ENCODE results near the gene GRAMD2B. TPM values are rescaled to one million over a fixed set of nuclear protein-coding genes. Genes with fewer than 3 reads are reported as not detected.

Gene GRAMD2B
- total RNA-seq, 2 donors from 2014 or later, result 20.8 to 32.7 TPM

DNA sequence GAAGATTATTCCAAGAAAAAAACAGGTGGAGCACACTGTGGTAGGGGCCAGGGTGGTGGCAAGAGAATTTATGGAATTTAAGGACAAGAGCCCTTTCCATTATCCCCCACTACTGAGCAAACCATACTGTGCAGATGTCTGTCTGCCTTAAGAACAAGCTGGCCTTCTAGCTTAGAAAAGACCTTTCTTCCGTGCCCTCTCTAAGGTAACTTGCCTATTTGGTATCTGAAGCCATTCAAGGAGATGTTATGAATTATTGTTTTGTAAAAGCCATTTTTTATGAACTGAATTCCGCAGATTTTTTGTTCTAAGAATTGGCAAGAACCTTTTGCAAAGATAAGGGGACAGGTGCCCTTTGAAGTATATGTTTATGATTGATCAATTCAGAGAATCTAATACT is 20.9 kb downstream of the GRAMD2B start:
- ATAC-seq, result no peak
- intact Hi-C loops (cut with DNase I), result no loop called here
- no peak for DNase-seq

GRCh38 chr5:126445502-126446174 is 22.4 kb downstream of the GRAMD2B start:
- ATAC-seq (no peak), DNase-seq (no peak)
- intact Hi-C loops (cut with DNase I), result no loop called here

GRCh38 chr5:126446498-126447224 is 23.5 kb downstream of the GRAMD2B start:
- intact Hi-C loops (cut with DNase I), result no loop called here
- DNase-seq (no peak), ATAC-seq (peak; percentile 9 to 62)

DNA sequence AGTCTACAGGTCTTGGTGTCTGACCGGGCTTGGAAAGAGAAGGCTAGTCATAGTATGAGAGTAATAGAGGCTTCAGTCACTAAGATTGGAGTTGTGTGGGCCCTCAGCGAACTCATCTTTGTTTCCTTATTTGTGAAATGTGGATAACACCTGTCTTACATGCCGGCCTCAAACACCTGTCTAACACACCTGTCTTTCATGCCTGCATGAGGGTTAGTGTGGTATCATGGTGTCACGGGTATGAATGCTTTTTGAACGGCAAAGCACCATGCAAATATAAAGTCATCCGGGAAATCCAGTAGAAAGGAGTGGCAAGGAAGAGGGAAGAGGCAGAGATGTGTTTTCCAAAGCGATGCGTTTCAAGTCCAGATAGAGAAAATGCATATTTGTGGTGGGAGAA is 25.5 kb downstream of the GRAMD2B start:
- ATAC-seq (no peak), DNase-seq (no peak)
- intact Hi-C loops (cut with DNase I), result no loop called here

GRCh38 chr5:126449751-126450271 is 26.6 kb downstream of the GRAMD2B start:
- intact Hi-C loops (cut with DNase I), result no loop called here
- no peak for DNase-seq
- ATAC-seq, result peak; percentile 59 to 68

DNA sequence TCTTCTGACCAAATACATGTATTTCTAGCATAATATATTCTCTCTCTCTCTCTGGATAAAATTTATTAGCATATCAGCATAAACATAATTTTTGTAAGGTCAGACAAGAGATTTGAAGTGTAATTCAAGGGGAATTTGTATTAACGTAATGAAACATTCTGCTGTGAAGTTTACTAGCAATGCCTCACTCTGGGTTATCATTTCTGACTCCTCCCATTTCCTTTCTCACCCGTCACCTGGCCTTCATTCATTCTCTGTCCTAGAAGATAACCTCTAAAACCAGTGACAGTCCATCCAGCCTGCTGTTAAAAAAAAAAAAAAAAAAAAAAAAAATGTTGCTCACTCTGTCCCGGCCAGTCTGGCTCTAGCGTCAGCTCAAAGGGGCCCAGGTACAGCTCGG is 27.1 kb downstream of the GRAMD2B start:
- ATAC-seq (peak in 1 of 2 donors; percentile 23), DNase-seq (no peak)
- intact Hi-C loops (cut with DNase I), result no loop called here

DNA sequence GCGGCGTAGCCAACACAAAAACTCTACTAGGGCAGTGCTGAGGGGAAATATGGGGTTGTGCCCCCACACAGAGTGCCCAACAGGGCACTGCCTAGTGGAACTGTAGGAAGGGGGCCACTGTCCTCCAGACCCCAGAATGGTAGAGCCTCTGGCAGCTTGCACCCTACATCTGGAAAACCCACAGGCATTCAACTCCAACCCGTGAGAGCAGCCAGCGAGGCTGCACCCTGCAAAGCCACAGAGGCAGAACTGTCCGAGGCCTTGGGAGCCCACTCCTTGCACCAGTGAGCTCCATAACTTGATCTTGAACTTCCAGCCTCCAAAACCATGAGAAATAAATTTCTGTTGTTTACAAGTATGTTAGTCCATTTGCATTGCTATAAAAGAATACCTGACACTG is 27.7 kb downstream of the GRAMD2B start:
- intact Hi-C loops (cut with DNase I), result no loop called here
- no peak for ATAC-seq
- no peak for DNase-seq

GRCh38 chr5:126452477-126452876 is 29.3 kb downstream of the GRAMD2B start:
- ATAC-seq (no peak), DNase-seq (no peak)
- intact Hi-C loops (cut with DNase I), result no loop called here

- DNase-seq (peak; percentile 50), ATAC-seq (peak in 1 of 2 donors; percentile 34)
- intact Hi-C loops (cut with DNase I), result no loop called here
Observed at GRCh38 chr5:126454081-126454480, 30.9 kb downstream of the GRAMD2B start.

- no peak for ATAC-seq
- intact Hi-C loops (cut with DNase I), result no loop called here
- no peak for DNase-seq
Observed at GRCh38 chr5:126454535-126454934, 31.3 kb downstream of the GRAMD2B start.

GRCh38 chr5:126455264-126455663 is 32.1 kb downstream of the GRAMD2B start:
- ATAC-seq, result no peak
- DNase-seq, result no peak
- intact Hi-C loops (cut with DNase I), result no loop called here

GRCh38 chr5:126455728-126456127 is 32.5 kb downstream of the GRAMD2B start:
- DNase-seq, result no peak
- no peak for ATAC-seq
- intact Hi-C loops (cut with DNase I), result no loop called here

- ATAC-seq, result no peak
- intact Hi-C loops (cut with DNase I), result no loop called here
- no peak for DNase-seq
Observed at GRCh38 chr5:126456217-126456820, 33.1 kb downstream of the GRAMD2B start.

DNA sequence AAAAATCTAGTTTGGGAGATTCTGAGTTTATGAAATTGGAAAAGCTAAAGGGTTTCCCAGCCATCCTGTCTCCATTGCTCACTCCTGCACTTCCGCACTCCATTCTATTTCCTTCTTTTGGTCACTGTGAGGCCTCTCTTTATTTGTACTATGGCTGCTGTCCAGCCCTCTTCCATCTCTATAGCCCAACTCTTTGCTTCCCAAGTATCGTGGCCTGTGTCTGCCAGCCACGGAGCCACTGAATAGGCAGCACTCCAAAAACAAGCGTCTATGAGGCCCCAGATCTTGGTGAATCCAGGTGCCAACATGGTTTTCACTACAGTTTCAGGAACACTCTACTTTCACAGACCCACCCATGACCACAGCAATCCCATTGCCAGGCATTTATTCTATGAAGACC is 37.2 kb downstream of the GRAMD2B start:
- intact Hi-C loops (cut with DNase I), result no loop called here
- DNase-seq (no peak), ATAC-seq (no peak)

GRCh38 chr5:126460977-126461376 is 37.8 kb downstream of the GRAMD2B start:
- ATAC-seq (no peak), DNase-seq (no peak)
- intact Hi-C loops (cut with DNase I), result no loop called here

- DNase-seq, result no peak
- ATAC-seq, result no peak
- intact Hi-C loops (cut with DNase I), result no loop called here
Observed at GRCh38 chr5:126461838-126462237, 38.6 kb downstream of the GRAMD2B start.

DNA sequence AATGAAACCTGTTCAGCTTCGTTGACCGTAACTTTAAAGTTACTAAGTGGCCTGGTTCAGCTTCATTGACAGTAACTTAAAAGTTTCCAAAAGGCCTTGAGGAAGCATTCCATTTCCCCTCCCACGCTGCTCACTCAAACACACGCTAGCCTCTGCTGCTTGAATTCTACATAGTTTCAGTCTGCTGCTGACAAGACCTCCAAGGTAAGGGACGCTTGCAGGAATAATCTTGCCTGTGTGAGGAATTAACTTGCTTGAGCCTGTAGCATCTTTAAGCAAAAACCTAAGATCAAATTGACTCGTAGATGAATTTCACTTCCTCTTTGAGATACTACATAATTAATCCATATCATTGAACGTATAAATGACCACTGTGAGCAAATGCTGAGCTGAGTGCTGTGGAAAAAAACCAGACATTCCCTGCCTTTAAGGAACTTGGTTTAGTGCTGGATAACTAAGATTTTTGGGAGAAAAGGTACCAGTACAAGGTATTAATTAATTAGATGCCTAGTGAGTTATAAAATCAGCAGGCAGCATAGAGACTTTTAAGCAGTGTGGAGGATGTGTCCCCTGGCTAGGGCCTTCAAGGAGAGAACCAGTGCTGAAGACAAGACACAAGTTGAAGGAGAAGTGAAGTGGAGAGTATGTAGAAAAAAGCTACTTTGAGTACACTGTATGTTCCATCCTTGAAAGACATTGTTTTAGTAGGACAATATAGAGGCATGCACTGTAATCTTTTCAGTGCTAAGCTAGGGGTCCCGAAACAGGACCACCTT is 39.2 kb downstream of the GRAMD2B start:
- DNase-seq, result no peak
- peak in 1 of 2 donors; percentile 72 for ATAC-seq
- intact Hi-C loops (cut with DNase I), result no loop called here

DNA sequence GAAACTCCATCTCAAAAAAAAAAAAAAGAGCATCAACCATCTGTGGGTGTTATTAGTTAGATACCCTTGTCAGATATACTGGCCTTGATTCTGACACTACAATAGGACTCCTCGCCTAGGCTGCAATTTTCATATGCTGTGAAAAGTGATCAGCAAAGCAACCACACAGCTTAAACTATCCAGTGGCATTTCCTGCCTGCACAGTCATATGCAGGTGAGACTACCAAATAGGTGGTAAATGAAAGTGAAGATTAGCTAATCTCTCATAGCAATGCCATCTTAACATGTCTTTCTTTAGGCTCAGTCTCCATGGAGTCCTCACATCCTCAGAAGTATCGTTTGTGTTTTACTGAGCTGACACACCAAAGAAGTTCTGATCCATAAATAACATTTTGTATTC is 40.8 kb downstream of the GRAMD2B start:
- DNase-seq, result no peak
- ATAC-seq, result no peak
- intact Hi-C loops (cut with DNase I), result no loop called here

DNA sequence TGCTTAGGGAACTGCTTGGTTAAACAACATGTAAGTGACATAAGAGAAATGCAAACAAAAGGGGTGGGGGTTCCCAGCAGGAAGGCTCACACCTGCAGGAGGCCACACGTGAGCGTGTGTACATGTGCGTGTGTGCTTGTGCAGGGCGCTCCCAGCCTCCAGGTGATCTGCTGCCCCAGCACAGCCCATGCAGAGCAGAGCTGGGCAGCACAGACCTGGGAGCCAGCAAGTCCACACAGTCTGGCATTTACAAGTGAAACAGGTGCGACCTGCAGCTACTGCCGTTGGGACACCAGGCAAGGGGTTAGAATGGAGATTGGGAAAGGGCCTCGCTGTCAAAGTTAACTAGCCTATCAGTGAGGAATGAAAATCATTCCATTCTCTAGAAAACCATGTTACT is 41.8 kb downstream of the GRAMD2B start:
- no peak for DNase-seq
- ATAC-seq, result no peak
- intact Hi-C loops (cut with DNase I), result no loop called here

- intact Hi-C loops (cut with DNase I), result no loop called here
- DNase-seq, result no peak
- no peak for ATAC-seq
Observed at GRCh38 chr5:126468091-126468490, 44.9 kb downstream of the GRAMD2B start.

Measured in left cardiac atrium (tissue), 4 donors.